AG10803 (cell line): ENCODE data around the gene SOX15.
A peak's percentile ranks its signal among the peaks of the same experiment; 100 is the strongest.

Source experiments
- DNase-seq: peaks from one replicate; pipeline ENCODE4 v3.0.0; 2010; ENCODE audit warnings: low read depth
- H3K4me3 ChIP-seq: 2 replicates; pipeline ENCODE4 v1.5.1; 2011; ENCODE audit warnings: mild to moderate bottlenecking, low read length, control low read depth
- TF ChIP-seq, protein P1 (sequence below): conservative IDR thresholded peaks from 2 replicates; pipeline ENCODE4 v1.5.1; 2011; ENCODE audit warnings: mild to moderate bottlenecking, low read length, control low read depth, inconsistent platforms

The SOX15 gene

DNA sequence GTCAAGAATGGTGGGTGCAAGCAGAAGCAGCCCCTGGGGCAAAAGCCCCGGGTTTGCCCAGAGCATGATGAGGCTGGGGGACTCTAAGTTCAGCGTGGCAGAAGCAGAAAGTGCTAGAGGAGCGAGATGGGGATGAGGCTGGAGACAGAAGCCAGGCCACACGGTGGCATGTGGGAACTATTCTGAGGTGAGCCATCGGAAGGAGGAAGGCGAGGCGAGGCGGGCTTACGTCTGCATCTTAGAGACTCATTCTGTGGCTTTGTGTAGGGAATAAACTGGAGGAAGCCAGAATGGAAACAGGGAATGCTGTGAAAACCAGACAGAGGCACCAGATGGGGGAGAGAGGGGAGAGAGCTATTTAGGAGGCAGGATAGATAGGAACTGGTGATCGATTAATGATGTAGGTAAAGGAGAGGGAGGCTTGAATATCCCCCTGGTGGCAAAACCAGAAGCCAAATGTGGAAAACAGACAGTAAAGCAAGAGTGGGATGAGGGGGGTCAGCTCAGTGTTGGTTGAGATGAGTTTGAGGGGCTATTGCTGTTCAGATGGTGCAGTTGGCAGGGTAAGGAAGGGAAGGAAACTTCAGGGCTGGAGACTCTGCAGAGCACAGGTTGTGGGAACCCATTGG is 34.5 kb downstream of the SOX15 start:
- no peak for DNase-seq
- TF ChIP-seq, protein P1, sequence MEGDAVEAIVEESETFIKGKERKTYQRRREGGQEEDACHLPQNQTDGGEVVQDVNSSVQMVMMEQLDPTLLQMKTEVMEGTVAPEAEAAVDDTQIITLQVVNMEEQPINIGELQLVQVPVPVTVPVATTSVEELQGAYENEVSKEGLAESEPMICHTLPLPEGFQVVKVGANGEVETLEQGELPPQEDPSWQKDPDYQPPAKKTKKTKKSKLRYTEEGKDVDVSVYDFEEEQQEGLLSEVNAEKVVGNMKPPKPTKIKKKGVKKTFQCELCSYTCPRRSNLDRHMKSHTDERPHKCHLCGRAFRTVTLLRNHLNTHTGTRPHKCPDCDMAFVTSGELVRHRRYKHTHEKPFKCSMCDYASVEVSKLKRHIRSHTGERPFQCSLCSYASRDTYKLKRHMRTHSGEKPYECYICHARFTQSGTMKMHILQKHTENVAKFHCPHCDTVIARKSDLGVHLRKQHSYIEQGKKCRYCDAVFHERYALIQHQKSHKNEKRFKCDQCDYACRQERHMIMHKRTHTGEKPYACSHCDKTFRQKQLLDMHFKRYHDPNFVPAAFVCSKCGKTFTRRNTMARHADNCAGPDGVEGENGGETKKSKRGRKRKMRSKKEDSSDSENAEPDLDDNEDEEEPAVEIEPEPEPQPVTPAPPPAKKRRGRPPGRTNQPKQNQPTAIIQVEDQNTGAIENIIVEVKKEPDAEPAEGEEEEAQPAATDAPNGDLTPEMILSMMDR = peak; percentile 19; the same call in 1 of the 2 replicates
- no peak overlapping the region for H3K4me3 ChIP-seq

DNA sequence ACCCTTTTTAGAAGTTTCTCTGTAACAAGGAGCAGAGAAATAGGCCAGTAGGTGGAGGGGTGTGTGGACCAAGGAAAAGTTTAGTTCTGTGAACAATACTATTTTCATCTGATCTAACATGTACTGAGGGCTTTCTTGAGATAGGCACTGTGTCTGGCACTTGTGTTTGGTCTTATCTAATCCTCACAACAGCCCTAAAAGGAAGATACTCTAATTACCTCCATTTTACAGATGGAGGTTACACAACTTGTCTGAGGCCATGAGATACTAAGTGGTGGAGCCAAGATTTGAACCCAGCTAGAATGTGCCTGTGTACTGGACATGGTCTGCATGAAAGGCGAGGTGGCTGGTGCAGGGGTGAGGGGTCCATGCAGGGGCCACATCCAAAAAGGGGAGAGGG is 36.5 kb downstream of the SOX15 start:
- no peak overlapping the region for H3K4me3 ChIP-seq
- TF ChIP-seq, protein P1 = no peak
- no peak for DNase-seq

- H3K4me3 ChIP-seq = no peak overlapping the region
- TF ChIP-seq, protein P1 = no peak
- DNase-seq = no peak
Measured at GRCh38 chr17:7552621-7553051, 37.3 kb downstream of the SOX15 start.

DNA sequence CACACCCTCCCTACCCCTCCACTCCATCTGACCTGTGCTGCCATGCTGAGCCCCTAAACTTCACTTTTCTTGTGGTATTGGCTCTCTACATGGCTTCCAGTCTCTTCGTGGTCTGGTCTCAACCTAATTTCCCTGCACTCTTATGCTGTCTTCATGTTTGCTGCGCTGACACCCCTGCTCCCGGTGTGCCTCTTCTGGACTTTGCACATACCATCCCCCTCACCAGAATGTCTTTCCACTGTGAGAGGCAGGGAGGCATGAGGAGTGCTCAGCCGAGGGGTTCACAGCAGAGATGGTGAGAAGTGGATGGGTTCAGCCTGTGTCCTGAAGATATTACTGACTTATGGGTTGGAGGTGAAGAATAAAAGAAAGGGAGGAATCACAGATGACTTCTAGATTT is 38.5 kb downstream of the SOX15 start:
- no peak for DNase-seq
- no peak overlapping the region for H3K4me3 ChIP-seq
- TF ChIP-seq, protein P1 = no peak

- TF ChIP-seq, protein P1 = no peak
- H3K4me3 ChIP-seq = no peak overlapping the region
- DNase-seq = no peak
Measured at GRCh38 chr17:7550344-7550743, 39.5 kb downstream of the SOX15 start.

DNA sequence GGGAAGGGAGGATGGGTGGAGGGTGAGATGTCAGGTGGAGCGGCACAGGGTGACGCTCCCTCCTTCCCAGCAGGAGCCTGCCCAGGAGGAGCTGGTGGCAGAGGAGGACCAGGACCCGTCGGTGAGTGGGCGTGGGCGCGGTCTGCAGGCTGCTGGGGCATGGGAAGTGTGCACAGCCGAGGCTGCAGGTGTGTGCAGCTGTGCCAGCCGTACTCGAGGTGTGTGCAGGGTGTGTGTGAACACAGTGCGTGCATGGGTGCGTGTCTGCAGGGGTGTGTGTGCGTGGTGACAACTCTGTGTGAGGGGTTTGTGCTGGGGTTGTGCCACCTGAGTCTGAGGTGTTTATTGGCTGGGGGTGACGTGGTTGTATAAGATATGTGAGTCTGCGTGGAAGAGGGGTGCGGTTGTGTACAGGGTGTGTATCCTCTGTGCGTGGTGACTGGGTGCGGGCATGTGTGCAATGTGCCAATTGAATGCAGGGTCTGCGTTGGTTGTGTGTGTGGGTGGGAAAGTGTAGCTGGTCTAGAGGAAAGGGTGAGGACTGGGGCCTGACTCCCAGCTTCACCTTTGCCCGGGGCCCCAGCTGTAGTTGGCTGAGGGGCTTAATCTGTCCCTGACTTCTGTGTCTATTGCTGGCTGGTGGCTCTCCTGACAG is 40.4 kb downstream of the SOX15 start:
- H3K4me3 ChIP-seq = peak overlapping the region; percentile 74
- TF ChIP-seq, protein P1 = no peak
- DNase-seq = no peak

DNA sequence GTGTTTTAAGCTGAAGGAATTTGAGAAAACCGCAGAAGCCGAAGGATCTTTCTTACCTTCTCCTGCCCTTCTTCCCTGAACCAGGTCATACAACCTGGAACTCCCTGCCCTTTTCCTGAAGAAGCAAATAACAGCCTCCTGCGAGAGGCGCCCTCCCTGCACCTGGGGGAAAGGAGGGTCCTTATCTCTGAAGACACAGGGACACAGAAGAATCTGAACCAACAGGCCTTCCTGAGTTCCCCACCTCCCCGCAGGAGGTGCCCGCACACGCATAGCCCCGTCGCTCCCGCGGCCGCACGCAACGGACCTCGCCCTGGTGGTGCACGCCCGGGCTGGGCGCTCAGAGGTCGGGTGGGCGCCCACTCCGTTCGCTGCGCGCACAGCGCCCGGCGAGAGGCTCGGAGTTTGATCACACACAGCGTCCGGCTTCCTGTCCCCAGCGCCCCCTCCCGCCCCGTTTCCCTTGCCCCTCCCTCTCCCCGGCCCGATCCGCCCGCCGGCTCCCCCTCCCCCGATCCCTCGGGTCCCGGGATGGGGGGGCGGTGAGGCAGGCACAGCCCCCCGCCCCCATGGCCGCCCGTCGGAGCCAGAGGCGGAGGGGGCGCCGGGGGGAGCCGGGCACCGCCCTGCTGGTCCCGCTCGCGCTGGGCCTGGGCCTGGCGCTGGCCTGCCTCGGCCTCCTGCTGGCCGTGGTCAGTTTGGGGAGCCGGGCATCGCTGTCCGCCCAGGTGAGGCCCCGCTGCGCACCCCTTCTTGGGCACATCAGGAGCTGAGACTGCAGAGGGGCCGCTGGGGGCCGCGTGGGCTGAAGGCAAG is 41.1 kb downstream of the SOX15 start, which contains the start of gene TNFSF12:
TSS of gene TNFSF12 (plus strand) at position 474 of the 816 bp plus-strand sequence. CDS start at position 570, 96 bp downstream.
- DNase-seq = peak; percentile 28
- H3K4me3 ChIP-seq = peak within 1 kb of the TSS; percentile 74
- TF ChIP-seq, protein P1 = no peak; the same call in 1 of the 2 replicates
